Mesenteric fat pad (tissue), 1 donor: ENCODE data around the gene CASKIN1. TPM values are rescaled to one million over a fixed set of nuclear protein-coding genes. Genes with fewer than 3 reads are reported as not detected.
"Not testable (repeated sequence)": the region's sequence is repeated elsewhere in the genome, so short reads cannot be mapped to it uniquely, and the experiment has no call there.

Experiments
- DNase-seq: peaks from one replicate; pipeline ENCODE4 v3.0.0-alpha.2; 2020; ENCODE audit warnings: low spot score
- total RNA-seq: library from RNA; stranded (reverse); fragmentation: NEBNext Ultra II Directional; extraction: Animal tissue kit (Norgen Biotek cat#: 25700); gene quantifications from one replicate; pipeline ENCODE4 v1.2.1, GENCODE V29; 2021
- donor health status: DM: yes; HTN: yes; CAD: no.

The CASKIN1 gene
- total RNA-seq, 1 donor from 2014 or later, result 0.06 TPM

- no peak for DNase-seq
These were observed 13.6 kb upstream of the CASKIN1 start for GRCh38 chr16:2210009-2210332.

DNA sequence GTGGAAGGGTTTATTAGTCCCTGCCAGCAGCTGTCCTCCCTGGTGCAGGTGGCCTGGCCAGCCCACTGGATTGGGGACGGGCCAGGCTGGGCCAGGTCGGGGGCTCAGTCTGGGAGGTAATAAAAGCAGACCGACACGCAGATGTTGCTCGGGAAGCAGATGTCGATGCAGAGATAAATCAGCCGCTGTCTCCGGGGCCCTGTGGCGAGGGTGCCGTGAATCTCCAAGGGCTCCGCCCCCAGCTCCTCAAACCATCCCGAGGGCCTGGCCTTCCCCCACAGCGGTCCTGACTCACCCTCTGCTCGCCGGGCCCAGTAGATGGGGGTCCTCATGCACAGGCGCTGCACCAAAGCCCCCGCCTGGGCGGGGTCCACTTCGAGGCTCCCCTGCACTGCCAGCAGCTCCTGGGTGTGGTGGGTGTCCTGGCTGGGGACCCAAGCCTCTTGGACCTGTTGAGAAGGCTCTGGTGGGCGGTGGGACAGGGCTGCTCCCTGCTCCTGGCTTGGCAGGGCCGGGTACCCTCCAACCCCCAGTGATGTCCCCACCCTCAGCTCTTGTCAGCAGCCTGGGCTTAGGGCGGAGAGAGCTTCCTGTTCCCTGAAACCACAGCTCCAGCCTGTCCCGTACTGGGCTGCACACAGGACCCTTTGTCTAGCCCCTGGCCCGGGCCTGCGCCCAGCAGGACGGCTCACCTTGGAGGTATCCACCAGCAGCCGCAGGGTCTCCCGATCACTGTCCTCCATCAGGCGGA is 13.0 kb upstream of the CASKIN1 start:
- no peak for DNase-seq

GRCh38 chr16:2208772-2209171 is 12.4 kb upstream of the CASKIN1 start:
- no peak for DNase-seq

DNA sequence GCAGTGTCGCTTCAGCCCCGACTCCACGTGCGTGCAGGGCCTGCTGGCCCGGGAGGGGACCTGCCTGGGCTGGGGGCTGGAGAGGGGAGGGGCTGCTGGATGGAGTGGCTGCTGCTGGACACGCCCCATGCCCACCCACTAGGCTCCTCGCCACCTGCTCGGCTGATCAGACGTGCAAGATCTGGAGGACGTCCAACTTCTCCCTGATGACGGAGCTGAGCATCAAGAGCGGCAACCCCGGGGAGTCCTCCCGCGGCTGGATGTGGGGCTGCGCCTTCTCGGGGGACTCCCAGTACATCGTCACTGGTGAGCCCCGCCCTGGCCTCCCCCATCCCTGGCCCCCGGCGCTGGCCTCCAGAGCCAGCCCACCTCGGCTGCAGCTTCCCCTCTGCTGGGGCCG is 11.9 kb upstream of the CASKIN1 start:
- DNase-seq, result no peak

- DNase-seq, result no peak
These were observed 11.5 kb upstream of the CASKIN1 start for GRCh38 chr16:2207872-2208271.

- DNase-seq, result no peak
These were observed 10.5 kb upstream of the CASKIN1 start for GRCh38 chr16:2206780-2207433.

DNA sequence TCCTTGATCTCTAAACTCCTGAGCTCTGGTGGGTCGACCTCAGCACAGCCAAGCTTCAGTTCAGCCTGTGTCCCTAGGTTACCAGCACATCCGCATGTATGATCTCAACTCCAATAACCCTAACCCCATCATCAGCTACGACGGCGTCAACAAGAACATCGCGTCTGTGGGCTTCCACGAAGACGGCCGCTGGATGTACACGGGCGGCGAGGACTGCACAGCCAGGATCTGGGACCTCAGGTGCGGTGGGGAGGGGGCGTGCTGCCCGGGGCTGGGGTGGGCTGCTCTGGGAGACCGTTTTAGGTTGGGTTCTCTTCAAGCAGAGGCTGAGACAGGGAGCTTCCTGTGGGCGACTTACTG is 10.0 kb upstream of the CASKIN1 start:
- DNase-seq, result no peak

DNA sequence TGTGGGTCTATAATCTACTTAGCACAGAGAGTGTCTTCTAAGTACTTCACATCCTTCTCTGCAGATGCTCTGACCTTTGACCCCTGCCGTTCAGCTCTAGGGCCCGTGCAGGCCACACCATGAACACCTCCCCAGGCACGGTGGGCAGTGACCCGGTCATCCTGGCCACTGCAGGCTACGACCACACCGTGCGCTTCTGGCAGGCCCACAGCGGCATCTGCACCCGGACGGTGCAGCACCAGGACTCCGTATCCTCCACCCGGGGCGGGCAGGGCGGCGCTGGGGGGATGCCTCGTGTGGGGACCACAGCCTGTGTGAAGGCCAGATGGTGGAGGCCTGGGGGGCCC is 9.5 kb upstream of the CASKIN1 start:
- no peak for DNase-seq

GRCh38 chr16:2205104-2205966 is 8.9 kb upstream of the CASKIN1 start, which contains the start of gene MLST8:
Gene MLST8 (plus strand): TSS chr16:2205454. CDS start chr16:2206086, 632 bp downstream.
- peak; percentile 95 for DNase-seq

DNA sequence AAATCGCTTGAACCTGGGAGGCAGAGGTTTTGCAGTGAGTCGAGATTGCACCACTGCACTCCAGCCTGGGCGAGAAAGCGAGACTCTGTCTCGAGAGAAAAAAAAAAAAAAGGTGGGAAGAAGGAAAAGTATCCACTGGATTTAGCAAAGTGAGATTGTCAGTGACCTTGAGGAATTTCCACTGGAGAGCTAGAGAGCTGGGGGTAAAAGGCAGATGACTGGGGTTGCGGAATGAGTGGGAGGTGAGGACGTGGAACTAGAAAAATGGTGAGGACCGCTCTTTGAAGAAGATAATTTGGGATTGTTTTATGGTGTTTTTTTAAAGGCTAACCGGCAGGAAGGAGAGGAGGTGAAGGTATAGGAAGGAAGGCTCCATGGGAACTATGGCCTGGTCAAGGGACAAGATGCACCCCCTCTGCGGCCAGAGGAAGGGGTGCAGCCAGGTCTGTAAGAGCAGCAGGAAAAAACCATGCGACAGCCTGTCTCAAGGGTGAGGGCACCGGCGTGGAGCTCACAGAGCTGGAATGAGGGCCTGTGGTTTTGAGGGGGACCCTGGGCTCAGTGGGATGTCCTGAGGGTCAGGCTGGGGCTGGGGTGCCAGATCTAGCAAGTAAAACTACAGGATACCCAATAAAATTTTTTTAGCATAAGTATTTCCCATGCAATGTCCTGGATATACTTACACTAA is 8.2 kb upstream of the CASKIN1 start:
- no peak for DNase-seq

- not testable (repeated sequence) for DNase-seq
These were observed 6.8 kb upstream of the CASKIN1 start for GRCh38 chr16:2203119-2203688.

DNA sequence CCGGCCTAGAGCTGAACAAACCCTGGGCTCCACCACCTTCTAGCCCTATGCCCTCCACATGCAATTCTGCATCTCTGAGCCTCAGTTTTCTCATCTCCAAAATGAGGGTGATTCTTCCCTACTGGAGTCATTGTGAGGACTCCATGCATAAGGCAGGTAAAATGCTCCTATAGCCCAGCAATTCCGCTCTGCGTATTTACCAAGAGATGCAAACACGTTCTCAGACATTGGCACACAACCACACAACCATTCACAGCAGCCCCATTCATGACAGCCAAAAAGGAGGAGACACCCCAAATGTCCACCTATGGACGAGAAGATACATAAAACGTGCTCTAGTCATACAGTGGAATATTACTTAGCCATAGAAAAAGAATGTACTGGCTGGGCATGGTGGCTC is 3.9 kb upstream of the CASKIN1 start:
- DNase-seq, result no peak

- no peak for DNase-seq
These were observed 3.3 kb upstream of the CASKIN1 start for GRCh38 chr16:2199621-2200139.

GRCh38 chr16:2199095-2199494 is 2.7 kb upstream of the CASKIN1 start:
- no peak for DNase-seq

DNA sequence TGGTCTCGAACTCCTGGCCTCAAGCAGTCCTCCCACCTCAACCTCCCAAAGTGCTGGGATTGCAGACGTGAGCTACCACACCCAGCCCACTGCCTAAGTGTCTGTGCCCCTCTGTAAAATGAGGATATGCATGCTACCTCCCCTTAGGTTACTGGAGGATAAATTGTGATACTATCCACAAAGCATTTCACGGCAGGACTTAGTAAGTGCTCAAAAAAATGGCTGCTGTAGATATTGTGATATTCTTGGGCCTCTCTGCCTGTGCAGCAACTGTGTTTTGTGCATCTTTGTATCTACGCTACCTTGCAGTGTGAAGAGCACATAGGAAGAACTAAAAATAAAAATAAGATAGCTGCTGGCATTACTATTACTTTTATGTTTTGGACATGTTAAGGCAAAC is 1.9 kb upstream of the CASKIN1 start:
- DNase-seq, result no peak

DNA sequence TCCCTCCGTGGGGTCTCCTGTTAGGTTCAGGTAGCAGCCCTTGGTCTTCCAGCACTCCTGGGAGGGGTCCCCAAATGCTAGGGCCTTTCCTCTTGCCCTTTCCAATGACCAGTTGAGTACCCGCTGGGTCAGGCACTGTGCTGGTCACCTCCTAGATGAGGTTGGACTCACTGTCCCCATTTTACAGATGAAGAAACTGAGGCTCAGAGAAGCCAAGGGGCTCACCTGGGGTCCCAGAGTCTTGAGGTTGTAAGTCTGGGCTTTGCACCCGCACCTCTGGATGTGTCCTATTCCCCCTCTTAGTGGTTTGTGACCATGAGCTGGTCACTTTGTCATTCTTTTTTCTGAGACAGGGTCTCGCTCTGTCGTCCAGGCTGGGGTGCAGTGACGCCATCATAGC is 1.4 kb upstream of the CASKIN1 start:
- no peak for DNase-seq

GRCh38 chr16:2196981-2197511 is 641 bp upstream of the CASKIN1 start:
- DNase-seq, result no peak

- DNase-seq, result no peak
These were observed 863 bp downstream of the CASKIN1 start for GRCh38 chr16:2195322-2196161.

DNA sequence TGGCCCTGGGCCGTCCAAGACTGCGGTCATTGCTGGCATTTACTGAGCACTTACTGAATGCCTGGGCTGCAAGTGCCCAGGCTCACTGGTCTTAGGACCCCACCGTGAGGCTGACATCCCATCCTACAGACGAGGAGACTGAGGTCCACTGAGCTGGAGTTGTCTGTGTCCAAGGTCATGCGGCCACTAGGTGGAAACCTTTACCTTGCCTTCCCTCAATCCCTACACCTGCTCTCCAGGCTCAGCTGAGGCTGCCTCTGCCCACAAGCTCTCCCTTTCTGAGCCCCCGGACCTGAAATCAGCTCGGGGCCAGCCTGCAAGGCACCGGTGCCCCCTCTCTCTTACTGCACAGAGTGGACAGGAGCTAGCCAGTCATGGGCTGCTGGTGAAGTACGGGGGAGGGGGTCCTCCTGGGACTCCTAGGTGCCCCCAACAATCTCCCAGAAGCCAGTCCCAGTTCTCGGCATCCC is 1.5 kb downstream of the CASKIN1 start:
- no peak for DNase-seq
